Stimulated activated CD4-positive, alpha-beta T cell treated with anti-CD3 and anti-CD28 coated beads, Interleukin-15, amount 100 ng/mL, for 48 hours (primary cell): ENCODE results near the gene ATP6V0B.

Experiments
- DNase-seq, 2 donors: peaks; one replicate each; pipeline ENCODE4 v3.0.0-alpha.2; 2020; ENCODE audit warnings: low read depth in 2 of 2

ATP6V0B gene

GRCh38 chr1:43974443-43975248, at the start of gene ATP6V0B:
ATP6V0B (plus strand) TSS chr1:43974960; CDS start chr1:43975041, 81 bp downstream.
- peak; percentile 90 to 96 for DNase-seq

- no peak for DNase-seq
Measured at GRCh38 chr1:43925846-43926245, 48.9 kb upstream of the ATP6V0B start.

- DNase-seq: no peak
Measured at GRCh38 chr1:43930168-43930948, 44.4 kb upstream of the ATP6V0B start.

- no peak for DNase-seq
Measured at GRCh38 chr1:43930949-43931275, 43.8 kb upstream of the ATP6V0B start.

GRCh38 chr1:43931711-43932660, 42.8 kb upstream of the ATP6V0B start:
- no peak for DNase-seq

- no peak for DNase-seq
Measured at GRCh38 chr1:43932786-43933385, 41.9 kb upstream of the ATP6V0B start.

- no peak for DNase-seq
Measured at GRCh38 chr1:43933386-43934100, 41.2 kb upstream of the ATP6V0B start, which contains the start of gene ARTN. ARTN (plus strand) TSS chr1:43933801; CDS start chr1:43935657, 1,856 bp downstream.

GRCh38 chr1:43934101-43934985, 40.4 kb upstream of the ATP6V0B start:
- DNase-seq: peak in 1 of 2 donors; percentile 46

GRCh38 chr1:43934986-43935324, 39.8 kb upstream of the ATP6V0B start:
- DNase-seq: no peak

GRCh38 chr1:43935711-43936427, 38.9 kb upstream of the ATP6V0B start:
- no peak for DNase-seq

- no peak for DNase-seq
Measured at GRCh38 chr1:43936431-43937151, 38.2 kb upstream of the ATP6V0B start.

- no peak for DNase-seq
Measured at GRCh38 chr1:43937179-43937865, 37.4 kb upstream of the ATP6V0B start.

- DNase-seq: no peak
Measured at GRCh38 chr1:43938383-43938782, 36.4 kb upstream of the ATP6V0B start.

- DNase-seq: no peak
Measured at GRCh38 chr1:43938892-43939587, 35.7 kb upstream of the ATP6V0B start.

- DNase-seq: no peak
Measured at GRCh38 chr1:43942411-43942810, 32.3 kb upstream of the ATP6V0B start.

- no peak for DNase-seq
Measured at GRCh38 chr1:43944860-43945259, 29.9 kb upstream of the ATP6V0B start.

- DNase-seq: no peak
Measured at GRCh38 chr1:43945674-43946235, 29.0 kb upstream of the ATP6V0B start.
